GM12875 (cell line): ENCODE measurements around the gene CLIP4.
"Not testable (repeated sequence)": the region's sequence is repeated elsewhere in the genome, so short reads cannot be mapped to it uniquely, and the experiment has no call there.

Source experiments
- H3K4me3 ChIP-seq: one replicate; pipeline ENCODE4 v1.5.1; 2011; ENCODE audit warnings: low read depth, low read length, control low read depth
- CTCF ChIP-seq: IDR thresholded peaks from 2 replicates; pipeline ENCODE4 v1.5.1; 2011; ENCODE audit warnings: low read depth, mild to moderate bottlenecking, control low read depth, inconsistent platforms, low read length, moderate library complexity, borderline replicate concordance; ENCODE audit not compliant: insufficient read depth

Gene CLIP4

GRCh38 chr2:29080886-29081743 lies 34.1 kb upstream of the CLIP4 start:
- no peak overlapping the region for H3K4me3 ChIP-seq

GRCh38 chr2:29082804-29083495 lies 32.3 kb upstream of the CLIP4 start:
- no peak for TF ChIP-seq CTCF
- no peak overlapping the region for H3K4me3 ChIP-seq

More at GRCh38 chr2:29080886-29081743, 34.1 kb upstream of the CLIP4 start:
- no peak for TF ChIP-seq CTCF

GRCh38 chr2:29084554-29084953 lies 30.7 kb upstream of the CLIP4 start:
- no peak for TF ChIP-seq CTCF
- H3K4me3 ChIP-seq: no peak overlapping the region

- not testable (repeated sequence) for H3K4me3 ChIP-seq
These were observed 24.9 kb upstream of the CLIP4 start for GRCh38 chr2:29090311-29090710.

- H3K4me3 ChIP-seq: no peak overlapping the region
- TF ChIP-seq CTCF: no peak
These were observed 18.2 kb upstream of the CLIP4 start for GRCh38 chr2:29096969-29097368.

- no peak overlapping the region for H3K4me3 ChIP-seq
- no peak for TF ChIP-seq CTCF
These were observed 17.6 kb upstream of the CLIP4 start for GRCh38 chr2:29097569-29097968.

GRCh38 chr2:29100564-29100963 lies 14.7 kb upstream of the CLIP4 start:
- TF ChIP-seq CTCF: no peak
- H3K4me3 ChIP-seq: no peak overlapping the region
